GM19438 (cell line): ENCODE data around the gene CLDN4.
"Not testable (repeated sequence)": the region's sequence is repeated elsewhere in the genome, so short reads cannot be mapped to it uniquely, and the experiment has no call there.

Source experiments
- ATAC-seq: cut with Tn5 transposase; IDR thresholded peaks from one replicate; pipeline ENCODE4 v1.9.1; 2021; ENCODE audit warnings: low read depth; ENCODE audit not compliant: unreplicated experiment

Gene CLDN4, protein sequence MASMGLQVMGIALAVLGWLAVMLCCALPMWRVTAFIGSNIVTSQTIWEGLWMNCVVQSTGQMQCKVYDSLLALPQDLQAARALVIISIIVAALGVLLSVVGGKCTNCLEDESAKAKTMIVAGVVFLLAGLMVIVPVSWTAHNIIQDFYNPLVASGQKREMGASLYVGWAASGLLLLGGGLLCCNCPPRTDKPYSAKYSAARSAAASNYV

DNA sequence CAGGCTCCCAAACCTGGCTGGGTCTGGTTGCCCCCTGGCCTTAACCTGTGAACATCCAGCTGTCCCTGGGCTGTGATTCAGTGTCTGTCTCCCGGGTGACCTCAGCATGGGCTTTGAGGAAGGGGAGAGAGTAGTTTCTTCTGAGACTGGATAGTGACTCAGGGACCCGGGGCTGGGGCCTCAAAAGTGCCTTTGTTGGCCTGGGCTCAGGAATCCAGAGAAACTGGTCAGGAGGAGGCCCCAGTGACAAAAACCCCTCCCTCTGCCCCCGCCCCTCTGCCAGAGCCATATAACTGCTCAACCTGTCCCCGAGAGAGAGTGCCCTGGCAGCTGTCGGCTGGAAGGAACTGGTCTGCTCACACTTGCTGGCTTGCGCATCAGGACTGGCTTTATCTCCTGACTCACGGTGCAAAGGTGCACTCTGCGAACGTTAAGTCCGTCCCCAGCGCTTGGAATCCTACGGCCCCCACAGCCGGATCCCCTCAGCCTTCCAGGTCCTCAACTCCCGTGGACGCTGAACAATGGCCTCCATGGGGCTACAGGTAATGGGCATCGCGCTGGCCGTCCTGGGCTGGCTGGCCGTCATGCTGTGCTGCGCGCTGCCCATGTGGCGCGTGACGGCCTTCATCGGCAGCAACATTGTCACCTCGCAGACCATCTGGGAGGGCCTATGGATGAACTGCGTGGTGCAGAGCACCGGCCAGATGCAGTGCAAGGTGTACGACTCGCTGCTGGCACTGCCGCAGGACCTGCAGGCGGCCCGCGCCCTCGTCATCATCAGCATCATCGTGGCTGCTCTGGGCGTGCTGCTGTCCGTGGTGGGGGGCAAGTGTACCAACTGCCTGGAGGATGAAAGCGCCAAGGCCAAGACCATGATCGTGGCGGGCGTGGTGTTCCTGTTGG is at the start of gene CLDN4:
Gene CLDN4 (plus strand): TSS at position 316 of the 903 bp plus-strand sequence. CDS start 206 bp downstream, at position 522.
- ATAC-seq = no peak

DNA sequence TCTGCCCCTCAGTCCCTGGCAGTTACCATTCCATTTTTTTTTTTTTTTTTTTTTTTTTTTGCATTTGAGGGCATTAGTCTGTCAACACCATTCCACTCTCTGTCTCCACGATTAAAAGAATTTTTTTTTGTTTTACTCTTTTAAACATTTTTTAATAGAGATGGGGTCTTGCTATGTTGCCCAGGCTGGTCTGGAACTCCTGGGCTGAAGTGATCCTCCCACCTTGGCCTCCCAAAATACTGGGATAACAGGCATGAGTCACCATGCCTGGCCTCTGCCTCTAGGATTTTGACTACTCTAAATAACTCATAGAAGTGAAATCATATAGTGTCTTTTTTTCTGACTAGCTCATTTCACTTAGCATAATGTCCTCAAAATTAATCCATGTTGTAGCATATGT is 44.2 kb upstream of the CLDN4 start:
- ATAC-seq = no peak

DNA sequence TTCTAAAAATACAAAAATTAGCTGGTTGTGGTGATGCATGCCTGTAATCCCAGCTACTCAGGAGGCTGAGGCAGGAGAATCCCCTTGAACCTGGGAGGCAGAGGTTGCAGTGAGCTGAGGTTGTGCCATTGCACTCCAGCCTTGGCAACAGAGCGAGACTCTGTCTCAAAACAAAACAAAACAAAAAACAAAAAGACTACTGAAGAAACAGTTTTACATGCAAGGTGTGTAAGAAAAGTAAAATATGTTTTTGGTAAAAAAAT is 43.1 kb upstream of the CLDN4 start:
- ATAC-seq = not testable (repeated sequence)

DNA sequence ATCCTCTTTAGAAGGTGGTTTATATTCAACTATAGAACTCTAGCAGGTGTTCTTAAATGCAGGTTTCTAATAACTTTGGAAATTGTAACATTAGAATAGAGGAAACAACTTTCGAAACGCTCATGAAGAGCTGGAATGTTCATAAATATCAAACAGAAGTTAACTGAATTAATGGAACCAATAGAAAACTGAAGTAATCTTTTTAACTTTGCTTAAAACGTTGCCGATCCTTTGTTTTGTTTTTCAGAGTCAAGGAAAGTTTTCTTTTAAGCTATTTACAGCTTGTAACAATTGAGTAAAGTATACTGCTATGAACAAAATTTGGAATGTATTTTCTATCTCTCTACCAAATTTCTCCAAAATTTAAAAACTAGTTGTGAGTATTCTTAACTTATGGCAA is 41.7 kb upstream of the CLDN4 start:
- no peak for ATAC-seq

DNA sequence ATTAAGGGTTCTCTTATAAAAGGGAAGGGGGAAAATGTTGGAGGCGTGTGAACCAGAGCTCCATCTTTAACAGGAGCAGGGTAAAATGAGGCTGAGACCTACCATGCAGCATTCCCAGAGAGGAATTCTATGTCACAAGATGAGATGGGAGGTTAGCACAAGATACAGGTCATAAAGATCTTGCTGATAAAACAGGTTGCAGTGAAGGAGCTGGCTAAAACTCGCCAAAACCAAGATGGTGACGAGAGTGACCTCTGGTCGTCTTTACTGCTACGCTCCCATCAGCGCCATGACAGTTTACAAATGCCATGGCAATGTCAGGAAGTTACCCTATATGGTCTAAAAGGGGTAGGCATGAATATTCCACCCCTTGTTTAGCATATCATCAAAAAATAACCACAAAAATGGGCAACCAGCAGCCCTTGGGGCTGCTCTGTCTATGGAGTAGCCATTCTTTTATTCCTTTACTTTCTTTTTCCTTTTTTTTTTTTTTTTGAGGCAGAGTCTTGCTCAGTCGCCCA is 39.6 kb upstream of the CLDN4 start:
- ATAC-seq = not testable (repeated sequence)

DNA sequence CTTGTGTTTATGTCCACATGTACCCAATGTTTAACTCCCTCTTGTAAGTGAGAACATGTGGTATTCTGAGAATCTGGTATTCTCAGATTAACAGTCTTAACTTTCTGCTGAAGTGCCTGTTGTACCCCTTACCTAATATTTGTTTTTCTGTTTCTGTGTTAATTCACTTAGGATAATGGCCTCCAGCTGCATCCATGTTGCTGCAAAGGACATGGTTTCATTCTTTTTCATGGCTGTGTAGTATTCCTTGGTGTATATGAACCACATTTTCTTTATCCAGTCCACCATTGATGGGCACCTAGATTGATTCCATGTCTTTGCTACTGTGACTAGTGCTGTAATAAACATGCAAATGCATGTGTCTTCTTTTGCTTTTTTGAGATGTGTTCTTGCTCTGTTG is 35.6 kb upstream of the CLDN4 start:
- not testable (repeated sequence) for ATAC-seq

DNA sequence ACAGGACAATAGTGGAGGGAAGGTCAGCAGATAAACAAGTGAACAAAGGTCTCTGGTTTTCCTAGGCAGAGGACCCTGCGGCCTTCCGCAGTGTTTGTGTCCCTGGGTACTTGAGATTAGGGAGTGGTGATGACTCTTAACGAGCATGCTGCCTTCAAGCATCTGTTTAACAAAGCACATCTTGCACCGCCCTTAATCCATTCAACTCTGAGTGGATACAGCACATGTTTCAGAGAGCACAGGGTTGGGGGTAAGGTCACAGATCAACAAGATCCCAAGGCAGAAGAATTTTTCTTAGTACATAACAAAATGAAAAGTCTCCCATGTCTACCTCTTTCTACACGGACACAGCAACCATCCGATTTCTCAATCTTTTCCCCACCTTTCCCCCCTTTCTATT is 34.1 kb upstream of the CLDN4 start:
- ATAC-seq = not testable (repeated sequence)

DNA sequence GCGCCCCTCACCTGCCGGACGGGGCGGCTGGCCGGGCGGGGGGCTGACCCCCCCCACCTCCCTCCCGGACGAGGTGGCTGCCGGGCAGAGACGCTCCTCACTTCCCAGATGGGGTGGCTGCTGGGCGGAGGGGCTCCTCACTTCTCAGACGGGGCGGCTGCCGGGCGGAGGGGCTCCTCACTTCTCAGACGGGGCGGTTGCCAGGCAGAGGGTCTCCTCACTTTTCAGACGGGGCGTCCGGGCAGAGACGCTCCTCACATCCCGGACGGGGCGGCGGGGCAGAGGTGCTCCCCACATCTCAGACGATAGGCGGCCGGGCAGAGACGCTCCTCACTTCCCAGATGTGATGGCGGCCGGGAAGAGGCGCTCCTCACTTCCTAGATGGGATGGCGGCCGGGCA is 33.6 kb upstream of the CLDN4 start:
- ATAC-seq = not testable (repeated sequence)

DNA sequence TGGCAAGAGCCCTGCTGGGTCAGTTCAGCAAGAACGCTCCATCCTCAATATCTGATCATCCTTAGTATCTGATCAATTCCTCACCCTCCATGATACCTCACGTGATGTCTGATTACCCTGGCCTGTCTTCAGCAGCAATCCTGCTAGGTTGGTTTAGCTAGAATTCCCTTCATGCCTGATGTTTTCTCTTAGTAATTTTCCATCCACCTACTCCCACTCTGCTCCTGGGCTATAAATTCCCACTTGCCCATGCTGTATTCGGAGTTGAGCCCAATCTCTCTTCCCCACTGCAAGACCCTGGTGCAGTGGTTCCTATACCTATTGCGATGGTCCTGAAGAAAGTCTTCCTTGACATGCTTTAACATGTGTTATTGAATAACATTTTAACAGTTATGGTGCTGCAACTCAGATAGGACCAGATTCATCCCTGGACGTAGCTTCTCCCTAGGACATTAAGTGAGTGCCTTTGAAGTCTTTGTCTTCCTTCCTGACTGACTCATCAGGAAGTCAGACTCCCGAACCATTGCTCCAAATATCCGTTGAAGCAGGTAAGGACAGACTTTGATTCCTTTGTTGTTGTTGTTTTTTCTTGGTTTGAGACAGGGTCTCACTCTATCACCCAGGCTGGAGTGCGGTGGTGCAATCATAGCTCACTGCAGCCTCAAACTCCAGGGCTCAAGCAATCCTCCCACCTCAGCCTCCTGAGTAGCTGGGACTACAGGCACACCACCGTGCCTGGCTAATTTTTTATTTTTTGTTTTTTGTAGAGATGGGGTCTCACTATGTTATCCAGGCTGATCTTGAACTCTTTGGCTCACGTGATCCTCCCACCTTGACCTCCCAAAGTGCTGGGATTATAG is 31.3 kb upstream of the CLDN4 start:
- ATAC-seq = no peak

DNA sequence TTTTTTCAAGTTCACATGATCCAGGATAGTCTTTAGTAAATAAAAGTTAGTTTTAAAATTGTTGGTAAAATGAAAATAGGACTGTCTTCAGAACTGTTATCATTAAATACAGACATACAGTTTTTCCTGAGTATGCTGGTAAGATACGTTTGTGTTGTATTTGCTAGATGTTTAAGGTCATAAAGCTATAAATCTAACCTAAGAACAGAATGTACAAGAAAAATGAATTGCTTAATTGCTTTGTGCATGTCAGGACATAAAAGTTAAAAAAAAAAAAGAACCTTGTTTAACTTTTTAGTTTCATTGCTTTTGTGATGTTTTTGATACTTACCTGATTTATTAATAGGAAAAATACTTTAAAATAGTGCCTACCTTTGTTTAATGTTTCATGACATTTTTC is 29.2 kb upstream of the CLDN4 start:
- ATAC-seq = no peak

DNA sequence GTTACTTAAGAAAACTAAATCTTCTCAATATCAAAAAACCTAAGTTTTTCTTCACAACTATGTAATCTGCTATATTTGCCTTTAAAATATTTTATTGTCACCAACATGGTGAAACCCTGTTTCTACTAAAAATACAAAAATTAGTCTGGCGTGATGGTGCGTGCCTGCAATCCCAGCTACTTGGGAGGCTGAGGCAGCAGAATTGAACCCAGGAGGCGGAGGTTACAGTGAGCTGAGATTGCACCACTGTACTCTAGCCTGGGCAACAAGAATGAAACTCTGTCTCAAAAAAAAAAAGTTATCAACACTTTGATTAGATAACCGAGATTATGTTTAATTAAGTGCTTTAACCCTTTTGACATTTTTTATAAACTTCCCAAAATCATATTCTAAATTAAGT is 28.3 kb upstream of the CLDN4 start:
- ATAC-seq = no peak

DNA sequence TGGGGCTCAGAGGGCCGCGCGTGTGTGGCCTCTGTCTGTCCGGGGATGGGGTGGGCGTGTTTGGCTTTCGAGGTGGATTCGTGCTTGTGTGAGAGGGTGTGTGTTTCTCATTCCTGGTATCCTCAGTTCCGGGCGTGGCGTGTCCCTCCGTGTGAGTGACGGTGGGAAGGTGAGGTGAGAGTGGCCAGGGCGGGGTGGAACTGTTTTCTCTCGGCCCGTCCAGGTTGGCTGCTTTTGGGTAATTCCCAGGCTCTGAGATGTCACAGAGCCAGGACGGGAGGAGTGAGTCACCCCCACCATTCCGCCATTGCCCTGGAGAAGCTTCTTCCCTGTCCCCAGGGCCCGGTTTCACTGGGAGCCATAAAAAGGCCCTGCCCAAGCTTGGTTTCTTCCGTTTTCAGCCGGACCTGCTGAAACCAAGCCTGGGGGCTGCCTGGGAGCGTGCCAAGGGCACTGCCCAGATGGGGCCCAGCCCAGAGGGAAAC is 21.3 kb upstream of the CLDN4 start:
- no peak for ATAC-seq

DNA sequence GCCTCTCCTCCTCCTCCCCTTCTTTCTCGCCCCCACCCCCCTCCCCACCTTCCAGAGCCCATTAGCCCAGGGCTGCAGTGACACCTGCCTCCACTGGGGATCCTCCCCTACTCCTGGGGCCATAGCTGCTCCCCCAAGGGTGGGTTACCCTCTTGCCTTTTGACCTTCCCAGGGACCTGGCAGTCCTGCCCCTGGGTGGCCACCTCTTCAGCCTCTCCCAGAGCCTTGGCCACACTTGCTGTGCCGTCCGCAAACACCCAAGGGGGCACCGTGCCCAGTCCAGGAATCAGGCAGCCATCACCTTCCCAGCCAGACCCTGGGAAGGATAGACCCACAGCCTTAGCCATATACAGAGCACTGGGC is 19.8 kb upstream of the CLDN4 start:
- no peak for ATAC-seq

DNA sequence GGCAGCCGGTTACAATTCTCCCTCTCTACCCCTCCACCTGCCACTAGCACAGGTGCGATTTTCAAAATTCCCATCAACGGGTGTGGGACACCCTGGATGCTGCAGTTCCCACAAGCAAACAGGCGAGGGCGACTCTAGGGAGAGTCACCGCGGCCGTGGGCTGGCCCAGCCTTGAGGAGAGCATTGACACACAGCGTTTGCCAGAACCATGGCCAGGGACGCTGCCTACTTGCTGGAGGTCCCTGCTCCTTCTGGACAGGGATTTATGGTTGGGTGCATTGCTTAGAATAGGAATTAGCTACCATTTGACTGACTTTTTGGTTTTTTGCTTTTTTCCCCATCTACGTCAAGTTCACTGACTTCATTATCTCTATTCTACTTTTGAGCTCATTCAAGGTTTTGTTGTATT is 19.0 kb upstream of the CLDN4 start:
- ATAC-seq = no peak

DNA sequence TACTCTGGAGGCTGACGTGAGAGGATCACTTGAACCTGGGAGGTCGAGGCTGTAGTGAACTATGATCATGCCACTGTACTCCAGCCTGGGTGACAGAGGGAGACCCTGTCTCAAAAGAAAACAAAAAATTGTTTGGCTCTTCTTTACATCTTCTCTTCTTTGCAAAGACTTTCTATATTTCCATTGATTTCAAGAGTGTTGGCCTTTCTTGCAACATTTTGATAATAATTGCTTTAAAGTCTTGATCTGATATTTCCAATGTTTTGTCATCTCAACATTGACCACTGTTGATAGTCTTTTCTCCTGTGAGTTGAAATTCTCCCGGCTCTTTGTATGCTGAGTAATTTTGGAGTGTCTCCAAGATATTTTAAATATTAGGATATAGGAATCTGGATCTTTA is 17.8 kb upstream of the CLDN4 start:
- no peak for ATAC-seq

DNA sequence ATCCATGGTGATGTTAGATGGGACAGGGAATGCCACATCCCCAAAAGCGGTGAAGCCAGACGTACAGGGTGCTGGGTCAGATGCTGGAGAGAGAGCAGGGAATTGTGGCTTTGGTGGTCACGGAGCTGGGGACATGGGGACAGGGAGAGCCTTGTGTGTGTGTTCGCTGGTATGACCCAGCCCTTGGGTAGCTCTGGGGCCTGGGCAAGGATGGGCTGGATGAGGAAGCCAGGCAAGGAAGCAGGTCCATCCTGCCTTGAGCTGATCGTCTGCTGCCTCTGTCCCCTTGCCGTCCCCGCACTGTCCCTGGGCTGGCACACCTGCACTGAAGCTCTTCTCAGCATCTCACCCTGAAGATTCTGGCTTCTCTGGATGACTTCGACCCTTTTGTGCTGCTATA is 15.4 kb upstream of the CLDN4 start:
- no peak for ATAC-seq

DNA sequence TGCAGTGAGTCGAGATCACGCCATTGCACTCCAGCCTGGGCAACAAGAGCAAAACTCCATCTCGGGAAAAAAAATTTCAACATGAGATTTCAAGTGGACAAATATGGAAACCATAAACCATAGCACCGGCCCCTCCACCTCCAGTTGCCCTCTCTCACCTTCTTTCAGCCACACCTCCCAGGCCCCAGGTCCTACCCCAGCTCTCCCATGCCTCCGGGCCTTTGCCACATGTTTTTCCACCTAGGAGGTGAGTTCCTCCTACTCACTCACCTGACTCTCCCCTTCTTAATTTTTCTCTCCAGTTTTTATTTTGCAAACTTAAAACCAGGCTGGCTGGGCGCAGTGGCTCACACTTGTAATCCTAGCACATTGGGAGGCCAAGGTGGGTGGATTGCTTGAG is 13.7 kb upstream of the CLDN4 start:
- no peak for ATAC-seq

DNA sequence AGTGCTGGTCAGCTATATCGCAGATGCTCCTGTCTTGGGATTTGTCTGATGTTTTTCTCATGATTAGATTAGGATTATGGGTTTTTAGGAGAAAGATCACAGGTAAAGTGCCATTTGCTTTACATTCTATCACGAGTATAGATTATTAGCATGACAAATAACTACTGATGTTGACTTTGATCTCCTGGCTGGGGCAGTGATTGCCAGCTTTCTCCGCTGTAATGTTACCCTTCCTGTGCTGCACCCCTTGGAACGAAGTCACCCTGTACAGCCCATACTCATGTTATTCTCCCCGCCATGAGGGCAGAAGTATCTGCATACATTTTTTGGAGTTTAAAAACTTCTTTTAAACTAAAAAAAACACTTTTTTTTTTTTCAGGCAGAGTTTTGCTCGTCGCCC is 10.8 kb upstream of the CLDN4 start:
- ATAC-seq = no peak

DNA sequence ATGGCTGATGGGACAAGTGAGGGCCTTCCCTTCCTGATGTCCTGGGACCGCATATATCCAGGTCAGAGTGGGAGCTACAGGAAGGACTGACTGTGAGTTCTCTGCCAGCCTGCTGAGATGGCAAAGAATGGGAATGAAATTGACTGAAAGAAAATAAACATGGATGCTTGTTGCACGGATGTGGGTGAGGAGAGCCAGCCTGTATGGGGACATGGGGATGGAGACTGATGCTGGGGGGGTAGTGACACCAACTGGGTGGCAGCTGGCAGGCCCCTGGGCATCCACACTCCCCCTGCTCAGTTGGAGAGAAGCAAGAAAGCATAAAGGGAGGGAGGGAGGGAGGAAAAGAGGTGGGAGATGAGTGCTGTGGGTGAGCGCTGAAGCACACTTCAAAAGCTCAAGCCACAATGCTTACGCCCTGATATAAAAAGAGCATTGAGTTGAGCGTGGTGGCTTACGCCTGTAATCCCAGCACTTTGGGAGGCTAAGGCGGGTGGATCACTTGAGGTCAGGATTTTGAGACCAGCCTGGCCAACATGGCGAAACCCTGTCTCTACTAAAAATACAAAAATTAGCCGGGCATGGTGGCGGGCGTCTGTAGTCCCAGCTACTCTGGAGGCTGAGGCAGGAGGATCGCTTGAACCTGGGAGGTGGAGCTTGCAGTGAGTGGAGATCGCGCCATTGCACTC is 9.1 kb upstream of the CLDN4 start:
- ATAC-seq = not testable (repeated sequence)

DNA sequence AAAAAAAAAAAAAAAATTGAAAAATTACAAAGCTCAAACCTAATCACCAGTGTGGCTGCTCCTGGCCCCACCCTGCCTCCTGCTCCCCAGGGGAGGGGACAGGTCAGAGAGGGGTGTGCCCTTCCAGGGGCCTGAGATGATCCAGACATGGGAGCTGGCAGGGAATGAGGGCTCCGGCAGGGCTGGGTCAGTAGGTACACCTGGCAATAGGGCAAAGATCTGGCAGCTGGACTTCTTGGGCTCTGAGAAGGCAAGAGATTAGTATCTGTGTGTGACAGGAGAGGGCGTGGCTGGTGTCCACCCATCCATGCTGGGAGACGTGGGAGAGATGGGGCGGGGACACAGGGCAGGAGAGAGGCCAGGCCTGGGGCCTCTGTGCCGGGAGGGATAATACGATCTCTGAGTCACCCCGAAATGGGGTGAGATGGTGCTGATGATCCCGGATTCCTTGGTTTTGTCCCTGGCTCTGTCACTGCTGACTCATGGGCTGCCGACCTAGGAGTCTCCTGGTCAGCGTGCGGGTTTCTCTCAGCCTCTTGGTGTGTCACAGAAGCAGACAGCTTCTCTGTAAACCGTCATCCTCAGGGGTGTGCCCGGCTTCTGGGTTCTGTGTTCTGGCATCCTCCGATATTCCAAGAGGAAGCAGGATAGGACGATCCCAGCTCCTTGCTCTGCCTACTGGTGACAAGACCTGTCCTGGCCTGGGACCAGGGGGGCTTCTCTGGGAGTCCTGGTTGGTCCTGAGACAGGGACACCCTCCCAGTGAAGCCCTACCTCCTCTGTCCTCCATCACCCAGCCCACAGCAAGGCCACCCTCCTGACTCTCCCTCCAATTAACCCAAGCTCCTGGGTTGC is 8.2 kb upstream of the CLDN4 start:
- no peak for ATAC-seq
